GM12878 (cell line): ENCODE results near the gene POLRMT. TPM values are rescaled to one million over a fixed set of nuclear protein-coding genes. Genes with fewer than 3 reads are reported as not detected.

Experiments
- ATAC-seq: fragments of 200-7000 bp; cut with Tn5 transposase; 3 replicates; pipeline ENCODE4 v1.9.1; 2020; ENCODE audit warnings: mild to moderate bottlenecking, moderate library complexity
- BruUV-seq: library from RNA; stranded (reverse); fragments of 400-500 nt; replicated peaks from 2 replicates; lab custom pipeline; 2021; lab: Mats Ljungman, UMichigan
- CTCF ChIA-PET: fragments of 300-600 bp; sonication (Branson Sonifier 250); formaldehyde crosslinking; extraction: SDS; loops from one replicate; lab custom pipeline; 2021; ENCODE audit warnings: inconsistent platforms; lab: Yijun Ruan, JAX
- POLR2A ChIA-PET: fragments of 350-600 bp; formaldehyde crosslinking; extraction: SDS; loops from one replicate; lab custom pipeline; 2021; ENCODE audit warnings: inconsistent platforms; lab: Charles Lee
- RAD21 ChIA-PET: fragments of 300-600 bp; sonication (Branson Sonifier 250); formaldehyde crosslinking; loops from one replicate; lab custom pipeline; 2023; ENCODE audit warnings: antibody characterized with exemption; ENCODE audit not compliant: unreplicated experiment; lab: Charles Lee
- SMC1A ChIA-PET: fragments of 300-600 bp; sonication (Branson Sonifier 250); formaldehyde crosslinking; loops from one replicate; lab custom pipeline; 2023; ENCODE audit not compliant: unreplicated experiment, uncharacterized antibody; lab: Charles Lee
- DNase-seq: peaks from one replicate; pipeline ENCODE4 v3.0.0-alpha.2; 2011; ENCODE audit warnings: low read depth, low spot score
- FAIRE-seq: peaks from 3 replicates; lab custom pipeline; 2011; peaks lifted over from hg19 to GRCh38; lab: Jason Lieb, UNC
- H2AFZ ChIP-seq: 2 replicates; pipeline ENCODE4 v1.6.0; 2011; ENCODE audit warnings: low read depth, low read length, control low read depth; ENCODE audit not compliant: control insufficient read depth
- H3K27ac ChIP-seq: 2 replicates; pipeline ENCODE4 v1.5.1; 2011; ENCODE audit warnings: control low read depth; ENCODE audit not compliant: control insufficient read depth, insufficient read depth
- H3K27me3 ChIP-seq, 2 experiments: replicated peaks in 1 of 2; 2 replicates each; pipeline versions ENCODE4 v1.6.0 to v1.6.1; 2011; ENCODE audit warnings: low read length in 1 of 2; ENCODE audit not compliant: control insufficient read depth in 2 of 2, insufficient read depth in 2 of 2
- H3K36me3 ChIP-seq, 2 experiments: 2 replicates each; pipeline ENCODE4 v1.5.1; 2011; ENCODE audit warnings: low read length in 1 of 2; ENCODE audit not compliant: control insufficient read depth in 2 of 2, insufficient read depth in 2 of 2
- H3K4me1 ChIP-seq: 2 replicates; pipeline ENCODE4 v1.6.1; 2011; ENCODE audit warnings: mild to moderate bottlenecking, low read length, moderate library complexity, mixed read lengths; ENCODE audit not compliant: control insufficient read depth, insufficient read depth
- H3K4me2 ChIP-seq: 2 replicates; pipeline ENCODE4 v1.6.0; 2011; ENCODE audit warnings: control low read depth; ENCODE audit not compliant: control insufficient read depth, insufficient read depth
- H3K4me3 ChIP-seq: fragments of 200-600 bp; sonication (generic); 2 replicates; pipeline ENCODE4 v1.5.1; 2016
- H3K79me2 ChIP-seq: 2 replicates; pipeline ENCODE4 v1.6.0; 2011; ENCODE audit warnings: low read length; ENCODE audit not compliant: control insufficient read depth, insufficient read depth
- H3K9ac ChIP-seq: 2 replicates; pipeline ENCODE4 v1.8.0; 2011; ENCODE audit warnings: low read length, control low read depth, mixed read lengths; ENCODE audit not compliant: control insufficient read depth, insufficient read depth
- H3K9me3 ChIP-seq: replicated peaks from 3 replicates; pipeline ENCODE4 v1.5.1; 2011; ENCODE audit warnings: mild to moderate bottlenecking, low read length; ENCODE audit not compliant: control insufficient read depth, insufficient read depth
- H4K20me1 ChIP-seq: 2 replicates; pipeline ENCODE4 v1.6.0; 2011; ENCODE audit not compliant: control insufficient read depth, insufficient read depth
- CEBPZ ChIP-seq: fragments of 150-350 bp; IDR thresholded peaks from 2 replicates; pipeline ENCODE4 v1.6.1; 2016; ENCODE audit warnings: low read depth, low read length
- HDGF ChIP-seq: fragments of 450-650 bp; IDR thresholded peaks from 2 replicates; pipeline ENCODE4 v1.6.1; 2016; ENCODE audit warnings: antibody characterized with exemption
- MXI1 ChIP-seq: fragments of 150-350 bp; IDR thresholded peaks from 2 replicates; pipeline ENCODE4 v1.6.1; 2011; ENCODE audit warnings: low read depth, mild to moderate bottlenecking, inconsistent platforms, low read length, improper control_type of control experiment
- PBX3 ChIP-seq: IDR thresholded peaks from 2 replicates; pipeline ENCODE4 v1.6.1; 2011; ENCODE audit warnings: mild to moderate bottlenecking, low read depth, low read length, moderate library complexity; ENCODE audit not compliant: insufficient replicate concordance
- PML ChIP-seq: IDR thresholded peaks from 2 replicates; pipeline ENCODE4 v1.6.1; 2012; ENCODE audit warnings: low read length, inconsistent platforms
- POLR2AphosphoS5 ChIP-seq: IDR thresholded peaks from 2 replicates; pipeline ENCODE4 v1.6.1; 2011; ENCODE audit warnings: mild to moderate bottlenecking, low read length, inconsistent platforms
- POU2F2 ChIP-seq: IDR thresholded peaks from 3 replicates; pipeline ENCODE4 v1.6.1; 2011; ENCODE audit warnings: low read depth, mild to moderate bottlenecking, low read length, borderline replicate concordance
- RAD21 ChIP-seq: IDR thresholded peaks from 2 replicates; pipeline ENCODE4 v1.6.1; 2011; ENCODE audit warnings: mild to moderate bottlenecking, low read depth, low read length, moderate library complexity; ENCODE audit not compliant: insufficient read depth
- RBBP5 ChIP-seq: fragments of 200-600 bp; sonication (generic); conservative IDR thresholded peaks from 2 replicates; pipeline ENCODE4 v1.6.1; 2016
- SMARCA5 ChIP-seq: fragments of 450-650 bp; IDR thresholded peaks from 2 replicates; pipeline ENCODE4 v1.6.1; 2017; ENCODE audit warnings: mild to moderate bottlenecking
- SMC3 ChIP-seq: IDR thresholded peaks from 2 replicates; pipeline ENCODE4 v1.6.1; 2011; ENCODE audit warnings: low read length, improper control_type of control experiment, borderline replicate concordance
- YY1 ChIP-seq: IDR thresholded peaks from 2 replicates; pipeline ENCODE4 v1.6.1; 2011; ENCODE audit warnings: low read depth, mild to moderate bottlenecking, low read length
- ZBTB4 ChIP-seq: fragments of 450-650 bp; formaldehyde crosslinking; IDR thresholded peaks from 2 replicates; pipeline ENCODE4 v1.4.0; 2022; ENCODE audit warnings: mild to moderate bottlenecking, moderate library complexity
- ZNF217 ChIP-seq: fragments of 450-650 bp; IDR thresholded peaks from 2 replicates; pipeline ENCODE4 v1.6.1; 2017; ENCODE audit warnings: antibody characterized with exemption, mild to moderate bottlenecking
- WGBS: methylation state at CpG from one replicate; pipeline ENCODE4 v1.1.6; 2016; ENCODE audit warnings: low lambda C conversion rate; ENCODE audit not compliant: insufficient replicate concordance, insufficient coverage; ENCODE audit errors: missing lambda C conversion rate; 5-methylcytosine and 5-hydroxymethylcytosine counted together
- in situ Hi-C: fragments of 300-500 bp; cut with MboI; formaldehyde crosslinking; loops from 9 replicates; pipeline ENCODE4 v1.14.3; 2018; ENCODE audit warnings: mixed read lengths
- intact Hi-C: fragments of 100-400 bp; cut with micrococcal nuclease; formaldehyde crosslinking; loops from one replicate; pipeline ENCODE4 v1.14.2; 2022; ENCODE audit not compliant: unreplicated experiment
- polyA plus RNA-seq, 11 experiments: library from polyadenylated mRNA; depleted of rRNA in 4 of 11; unstranded in 6 of 11; stranded (reverse) in 5 of 11; fragments of >200 nt; fragmentation: Nextera tagmentation in 4 of 11; fragmentation: Illumina TruSeq in 1 of 11; extraction: Ambion mirVana in 4 of 11; extraction: Trizol in 1 of 11; gene quantifications; 1 replicate in 1 of 11; 2 replicates in 10 of 11; pipeline versions ENCODE4 v1.2.1 to v1.2.3, GENCODE V29; 2011 to 2016; ENCODE audit warnings: inconsistent platforms in 2 of 11, missing spikeins in 2 of 11, low read depth in 1 of 11
- total RNA-seq, 4 experiments: library from RNA; depleted of rRNA in 3 of 4; stranded (reverse); fragments of >200 nt in 3 of 4; fragmentation: Illumina TruSeq in 1 of 4; extraction: Trizol in 1 of 4; gene quantifications; 2 replicates each; pipeline versions ENCODE4 v1.2.1 to v1.2.3, GENCODE V29; 2013 to 2021
- TF ChIP-seq, protein P1 (sequence below): IDR thresholded peaks from 2 replicates; pipeline ENCODE4 v1.6.1; 2011; ENCODE audit warnings: low read depth, mild to moderate bottlenecking, low read length, moderate library complexity, borderline replicate concordance; ENCODE audit errors: extremely low read depth

Gene POLRMT
- total and polyA plus RNA-seq, 10 of the 15 experiments (the other 5 are each of a cell fraction or from before 2014, with no cell fraction given), result 9.9 to 57.6 (median 34.6) TPM

DNA sequence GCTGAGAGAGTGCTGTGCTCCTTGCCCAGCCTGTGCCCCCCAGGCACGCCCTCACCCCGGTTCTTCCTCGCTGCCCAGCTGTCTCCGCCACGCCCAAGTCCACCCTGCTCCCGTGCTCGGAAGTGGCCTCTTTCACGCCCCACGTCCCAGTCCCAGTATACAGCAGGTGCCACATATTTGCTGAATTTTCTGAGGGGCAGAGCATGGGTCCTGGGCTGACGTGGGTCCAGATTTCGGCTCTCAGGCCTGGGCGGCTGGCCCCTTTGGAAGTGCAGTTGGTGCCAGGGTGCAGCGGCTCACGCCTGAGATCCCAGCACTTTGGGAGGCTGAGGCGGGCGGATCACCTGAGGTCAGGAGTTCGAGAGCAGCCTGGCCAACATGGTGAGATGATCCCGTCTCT is 40.3 kb downstream of the POLRMT start:
- Histone ChIP-seq H3K4me2 (no peak overlapping the region), H4K20me1 (no peaks in the 10 kb centered on the region), H3K27me3 (peaks cover 4 to 9% of the 10 kb centered on the region in 2 experiments), H3K9me3 (no peaks in the 10 kb centered on the region; the same call in 2 of the 3 replicates), H3K27ac (no peak overlapping the region), H2AFZ (no peak overlapping the region), H3K4me1 (no peaks in the 10 kb centered on the region), H3K9ac (no peak overlapping the region), H3K79me2 (no peaks in the 10 kb centered on the region), H3K4me3 (no peak overlapping the region), H3K36me3 (no peaks in the 10 kb centered on the region)
- ChIA-PET SMC1A (no interaction called here), RAD21 (no interaction called here), POLR2A (no interaction called here), CTCF (no interaction called here)
- WGBS, result 56% methylated on average over 18 of the region's 18 CpGs
- ATAC-seq, result no peak
- no peak for FAIRE-seq
- in situ Hi-C loops, result no loop called here
- no TSS peak for BruUV-seq
- intact Hi-C loops, result no loop called here
- TF ChIP-seq POU2F2, result no peak
- TF ChIP-seq PBX3, result no peak
- no peak for TF ChIP-seq SMC3
- TF ChIP-seq, protein P1, sequence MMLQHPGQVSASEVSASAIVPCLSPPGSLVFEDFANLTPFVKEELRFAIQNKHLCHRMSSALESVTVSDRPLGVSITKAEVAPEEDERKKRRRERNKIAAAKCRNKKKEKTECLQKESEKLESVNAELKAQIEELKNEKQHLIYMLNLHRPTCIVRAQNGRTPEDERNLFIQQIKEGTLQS, result no peak
- TF ChIP-seq ZBTB4 (CRISPR knock-in tag), result no peak
- no peak for TF ChIP-seq MXI1
- TF ChIP-seq HDGF, result no peak
- no peak for TF ChIP-seq YY1
- TF ChIP-seq SMARCA5, result no peak
- no peak for TF ChIP-seq RAD21
- TF ChIP-seq ZNF217, result no peak
- no peak for TF ChIP-seq PML
- TF ChIP-seq POLR2AphosphoS5, result no peak
- TF ChIP-seq CEBPZ, result no peak
- TF ChIP-seq RBBP5, result no peak
- DNase-seq, result no peak
